Measurements from ENCODE around the gene SRSF6.

- TF ChIP-seq, protein P1, sequence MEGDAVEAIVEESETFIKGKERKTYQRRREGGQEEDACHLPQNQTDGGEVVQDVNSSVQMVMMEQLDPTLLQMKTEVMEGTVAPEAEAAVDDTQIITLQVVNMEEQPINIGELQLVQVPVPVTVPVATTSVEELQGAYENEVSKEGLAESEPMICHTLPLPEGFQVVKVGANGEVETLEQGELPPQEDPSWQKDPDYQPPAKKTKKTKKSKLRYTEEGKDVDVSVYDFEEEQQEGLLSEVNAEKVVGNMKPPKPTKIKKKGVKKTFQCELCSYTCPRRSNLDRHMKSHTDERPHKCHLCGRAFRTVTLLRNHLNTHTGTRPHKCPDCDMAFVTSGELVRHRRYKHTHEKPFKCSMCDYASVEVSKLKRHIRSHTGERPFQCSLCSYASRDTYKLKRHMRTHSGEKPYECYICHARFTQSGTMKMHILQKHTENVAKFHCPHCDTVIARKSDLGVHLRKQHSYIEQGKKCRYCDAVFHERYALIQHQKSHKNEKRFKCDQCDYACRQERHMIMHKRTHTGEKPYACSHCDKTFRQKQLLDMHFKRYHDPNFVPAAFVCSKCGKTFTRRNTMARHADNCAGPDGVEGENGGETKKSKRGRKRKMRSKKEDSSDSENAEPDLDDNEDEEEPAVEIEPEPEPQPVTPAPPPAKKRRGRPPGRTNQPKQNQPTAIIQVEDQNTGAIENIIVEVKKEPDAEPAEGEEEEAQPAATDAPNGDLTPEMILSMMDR (IDR thresholded peaks at IDR 0.05; ENCODE audit: insufficient read depth, low read length): peak; percentile 71
- no peak for TF ChIP-seq POLR2AphosphoS5 (IDR thresholded peaks at IDR 0.05; ENCODE audit: low read depth)
- TF ChIP-seq, protein P2, sequence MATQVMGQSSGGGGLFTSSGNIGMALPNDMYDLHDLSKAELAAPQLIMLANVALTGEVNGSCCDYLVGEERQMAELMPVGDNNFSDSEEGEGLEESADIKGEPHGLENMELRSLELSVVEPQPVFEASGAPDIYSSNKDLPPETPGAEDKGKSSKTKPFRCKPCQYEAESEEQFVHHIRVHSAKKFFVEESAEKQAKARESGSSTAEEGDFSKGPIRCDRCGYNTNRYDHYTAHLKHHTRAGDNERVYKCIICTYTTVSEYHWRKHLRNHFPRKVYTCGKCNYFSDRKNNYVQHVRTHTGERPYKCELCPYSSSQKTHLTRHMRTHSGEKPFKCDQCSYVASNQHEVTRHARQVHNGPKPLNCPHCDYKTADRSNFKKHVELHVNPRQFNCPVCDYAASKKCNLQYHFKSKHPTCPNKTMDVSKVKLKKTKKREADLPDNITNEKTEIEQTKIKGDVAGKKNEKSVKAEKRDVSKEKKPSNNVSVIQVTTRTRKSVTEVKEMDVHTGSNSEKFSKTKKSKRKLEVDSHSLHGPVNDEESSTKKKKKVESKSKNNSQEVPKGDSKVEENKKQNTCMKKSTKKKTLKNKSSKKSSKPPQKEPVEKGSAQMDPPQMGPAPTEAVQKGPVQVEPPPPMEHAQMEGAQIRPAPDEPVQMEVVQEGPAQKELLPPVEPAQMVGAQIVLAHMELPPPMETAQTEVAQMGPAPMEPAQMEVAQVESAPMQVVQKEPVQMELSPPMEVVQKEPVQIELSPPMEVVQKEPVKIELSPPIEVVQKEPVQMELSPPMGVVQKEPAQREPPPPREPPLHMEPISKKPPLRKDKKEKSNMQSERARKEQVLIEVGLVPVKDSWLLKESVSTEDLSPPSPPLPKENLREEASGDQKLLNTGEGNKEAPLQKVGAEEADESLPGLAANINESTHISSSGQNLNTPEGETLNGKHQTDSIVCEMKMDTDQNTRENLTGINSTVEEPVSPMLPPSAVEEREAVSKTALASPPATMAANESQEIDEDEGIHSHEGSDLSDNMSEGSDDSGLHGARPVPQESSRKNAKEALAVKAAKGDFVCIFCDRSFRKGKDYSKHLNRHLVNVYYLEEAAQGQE (IDR thresholded peaks at IDR 0.05; ENCODE audit: insufficient replicate concordance, low read depth): no peak
- no peak for TF ChIP-seq GABPA (IDR thresholded peaks at IDR 0.05; ENCODE audit: low read depth)
- TF ChIP-seq SPI1 (IDR thresholded peaks at IDR 0.05; ENCODE audit: borderline replicate concordance, low read depth): no peak
Observed at GRCh38 chr20:43448748-43449535, 8.8 kb upstream of the SRSF6 start.
